Measurements from ENCODE around the gene HDAC8. TPM values are rescaled to one million over a fixed set of nuclear protein-coding genes. Genes with fewer than 3 reads are reported as not detected.

Gene HDAC8
- 24.3 to 32.3 TPM (median 26.1 TPM) in 5 replicates for total RNA-seq (2022; extraction: Qiagen RNA extraction; ENCODE audit: low read depth)

DNA sequence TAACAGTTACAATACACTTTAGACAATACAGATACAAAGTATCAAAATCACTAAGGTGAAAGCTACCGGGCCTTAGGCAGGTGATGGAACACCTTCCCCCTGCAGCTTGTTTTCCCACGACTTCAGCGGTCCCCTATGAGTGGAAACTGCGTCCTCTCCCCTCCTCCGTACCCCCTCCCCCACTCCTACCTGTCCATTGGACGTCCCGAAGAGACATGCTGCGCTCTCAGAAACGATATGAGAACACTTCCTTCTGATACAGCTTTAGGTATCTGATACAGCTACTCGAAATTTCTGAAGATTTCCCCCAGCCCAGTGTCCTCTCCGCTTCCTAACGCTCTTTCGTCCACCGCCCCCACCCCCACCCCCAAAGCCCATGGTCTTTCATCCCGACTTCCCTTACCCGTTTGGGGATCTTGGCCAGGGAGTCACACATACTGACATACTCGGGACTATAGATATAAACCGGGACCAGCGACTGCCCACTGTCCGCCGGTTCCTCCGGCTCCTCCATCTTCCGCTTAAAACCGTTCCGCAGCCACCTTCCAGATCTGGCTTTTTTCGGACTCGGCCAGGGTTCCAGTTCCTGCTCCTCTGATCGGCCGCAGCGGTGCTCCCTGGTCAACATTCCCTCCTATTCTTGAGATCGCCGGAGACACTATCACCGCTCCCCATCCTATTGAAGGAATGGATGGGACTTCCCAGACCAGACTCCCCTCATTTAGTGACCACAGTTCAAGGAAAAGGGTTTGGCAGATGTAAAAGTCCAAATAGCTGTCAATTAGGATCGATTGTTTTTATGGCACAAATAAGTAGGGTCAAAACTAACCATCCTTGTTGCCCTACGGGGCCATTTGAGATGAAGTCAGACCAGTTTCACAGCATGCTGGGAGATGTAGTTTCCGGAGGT, at the start of gene HDAC8:
TSS of gene HDAC8 (minus strand) at position 596 of the 910 bp plus-strand sequence. CDS start at position 514, 82 bp downstream.

DNA sequence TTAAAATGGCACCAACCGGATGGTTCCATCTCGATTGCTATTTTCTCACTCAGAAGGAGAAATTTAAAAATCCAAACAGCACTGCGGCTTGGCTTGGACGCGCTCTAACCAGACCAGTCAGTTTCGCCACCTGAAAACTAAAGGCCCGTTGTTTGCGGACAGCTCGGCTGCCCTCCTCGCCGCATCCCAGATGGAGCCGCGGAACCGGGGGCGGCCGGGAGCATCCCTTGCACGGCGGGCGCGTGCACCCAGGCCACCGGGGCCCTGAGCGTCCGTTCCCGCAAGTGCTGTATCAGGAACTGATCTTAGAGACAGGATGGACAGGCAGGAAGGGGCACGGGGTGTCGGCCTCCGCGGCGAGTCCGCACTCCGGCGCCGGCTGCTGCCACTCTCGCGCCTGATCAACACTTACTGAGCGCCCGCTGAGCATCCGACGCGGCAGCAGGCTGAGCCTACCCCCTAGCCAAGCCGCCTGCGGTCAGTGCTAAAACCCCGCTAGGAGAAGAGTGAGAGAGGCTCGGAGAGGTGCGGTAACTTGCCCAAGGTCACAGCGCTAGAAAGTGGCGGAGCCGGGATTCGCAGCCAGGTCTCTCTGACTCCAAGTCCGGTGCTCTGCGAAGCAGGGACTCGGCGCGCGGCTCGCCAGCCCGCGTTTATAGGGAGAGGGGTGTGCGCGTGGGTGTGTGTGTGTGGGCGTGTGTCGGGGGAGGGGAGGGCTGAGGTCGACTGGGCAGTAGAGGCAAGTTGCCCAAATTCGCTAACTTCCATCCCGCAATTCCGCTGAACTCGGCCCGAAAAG, 267.2 kb downstream of the HDAC8 start, which contains the start of gene CITED1:
TSS of gene CITED1 (minus strand) at position 629 of the 799 bp plus-strand sequence. CDS start 3,045 bp downstream, outside the sequence.

Other genes starting within 250 kb of the HDAC8 start
- 21.8 to 29.2 TPM (median 28.2 TPM) in 5 replicates for gene PHKA1, start 141.5 kb upstream of the HDAC8 start, total RNA-seq (2022; extraction: Qiagen RNA extraction; ENCODE audit: low read depth)
- gene DMRTC1B, start 204.0 kb upstream of the HDAC8 start, total RNA-seq (2022; extraction: Qiagen RNA extraction; ENCODE audit: low read depth): 0.13 TPM in 1 of 5 replicates, not detected in the others
- not detected in 5 replicates for gene FAM236B, start 209.8 kb upstream of the HDAC8 start, total RNA-seq (2022; extraction: Qiagen RNA extraction; ENCODE audit: low read depth)
- gene FAM236D, start 235.4 kb upstream of the HDAC8 start, total RNA-seq (2022; extraction: Qiagen RNA extraction; ENCODE audit: low read depth): not detected in 5 replicates